NCI-H1930 (cell line): ENCODE results near the gene FRMD1.

Source experiments
- DNase-seq, 2 experiments: peaks; one replicate each; lab custom pipeline; 2025; lab: John Stamatoyannopoulos, UW

Gene FRMD1

GRCh38 chr6:168078943-168079405 is at the start of gene FRMD1:
FRMD1 (minus strand) TSS chr6:168079212; CDS start chr6:168079094, 118 bp downstream.
- DNase-seq: no peak

DNA sequence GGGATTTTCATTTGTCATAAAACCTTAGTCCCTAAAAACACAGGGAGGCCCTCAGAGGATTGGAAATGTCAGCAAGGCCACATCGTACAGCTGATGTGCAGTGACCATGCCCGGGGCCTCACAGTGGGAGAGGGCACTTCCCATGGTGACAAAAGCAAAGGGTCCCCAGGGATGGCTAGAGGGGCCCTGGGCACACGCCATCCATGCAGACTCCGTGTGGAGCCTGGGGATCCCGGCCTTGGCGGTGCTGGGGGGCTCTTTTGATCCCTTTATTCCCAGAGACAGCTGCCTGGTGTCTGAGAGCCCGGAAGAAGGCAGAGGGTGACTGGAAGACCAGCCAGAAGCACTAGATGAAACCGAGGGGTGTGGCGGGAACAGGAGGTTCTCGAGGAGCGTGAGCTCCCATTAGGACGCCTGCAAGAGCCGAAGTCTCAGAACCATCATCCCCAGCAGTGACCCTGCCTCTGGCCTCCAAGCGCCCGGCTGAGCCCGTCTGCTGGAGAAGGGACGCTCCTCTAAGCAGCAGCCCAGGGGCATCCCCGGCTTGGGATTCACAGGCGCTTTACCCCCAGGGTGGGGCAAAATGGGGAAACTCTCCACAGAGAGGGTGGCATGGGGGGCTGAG is 49.1 kb upstream of the FRMD1 start:
- DNase-seq: no peak

- no peak for DNase-seq
Measured at GRCh38 chr6:168127384-168127868, 48.4 kb upstream of the FRMD1 start.

DNA sequence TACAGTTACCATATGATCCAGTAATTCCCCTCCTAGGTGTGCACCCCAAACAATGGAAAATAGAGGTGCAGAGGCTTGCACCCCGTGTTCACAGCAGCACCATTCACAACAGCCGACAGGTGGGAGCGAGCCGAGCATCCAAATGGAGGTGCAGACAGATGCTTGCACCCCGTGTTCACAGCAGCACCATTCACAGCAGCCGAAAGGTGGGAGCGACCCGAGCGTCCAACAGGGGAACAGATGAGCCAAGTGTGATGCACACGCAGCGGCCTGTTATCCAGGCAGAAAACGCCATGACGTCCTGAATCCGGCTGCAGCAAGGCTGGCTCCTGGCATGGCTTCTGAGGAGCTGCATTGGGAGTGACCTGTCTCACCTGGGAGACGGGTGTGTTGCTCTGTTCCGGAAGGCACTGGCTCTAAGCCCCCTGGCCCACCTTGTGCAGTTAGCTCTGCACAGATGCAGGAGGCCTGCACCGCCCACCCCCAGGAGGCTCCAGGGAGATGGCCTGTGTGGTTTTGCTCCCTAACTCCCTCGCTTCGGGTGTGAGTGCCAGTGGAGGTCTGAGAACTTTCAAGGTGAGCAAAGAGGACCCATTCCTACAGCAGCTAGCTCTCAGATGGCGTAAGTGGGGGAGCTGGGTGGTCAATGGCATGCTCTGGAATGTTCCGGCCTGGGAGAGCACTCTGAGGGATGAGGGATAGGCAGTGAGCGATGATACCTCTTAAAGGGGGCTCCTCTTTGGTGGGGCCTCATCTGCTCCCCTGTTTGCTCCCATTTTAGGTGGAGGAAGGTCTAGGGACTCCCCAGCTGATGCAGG is 47.8 kb upstream of the FRMD1 start:
- DNase-seq: no peak

- DNase-seq: no peak
Measured at GRCh38 chr6:168125429-168126001, 46.5 kb upstream of the FRMD1 start.

DNA sequence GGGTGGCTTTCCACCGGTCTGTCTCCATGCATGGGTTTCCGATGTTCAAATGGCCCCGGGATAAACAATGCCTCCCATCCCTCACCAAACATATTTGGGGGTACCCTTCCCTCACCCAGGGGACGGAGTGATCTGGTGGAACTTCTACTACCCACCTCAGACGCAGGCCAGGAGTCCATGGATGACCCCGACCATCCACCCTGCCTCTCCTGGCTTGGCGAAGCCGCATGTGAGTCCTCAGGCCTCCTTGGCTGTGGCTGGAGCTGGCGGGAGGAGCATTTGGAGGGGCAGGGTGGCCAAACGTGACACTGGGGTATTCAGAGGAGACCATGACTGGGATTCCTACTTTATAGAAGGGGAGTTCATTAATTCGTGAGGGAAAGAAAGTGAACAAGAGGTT is 45.9 kb upstream of the FRMD1 start:
- no peak for DNase-seq

DNA sequence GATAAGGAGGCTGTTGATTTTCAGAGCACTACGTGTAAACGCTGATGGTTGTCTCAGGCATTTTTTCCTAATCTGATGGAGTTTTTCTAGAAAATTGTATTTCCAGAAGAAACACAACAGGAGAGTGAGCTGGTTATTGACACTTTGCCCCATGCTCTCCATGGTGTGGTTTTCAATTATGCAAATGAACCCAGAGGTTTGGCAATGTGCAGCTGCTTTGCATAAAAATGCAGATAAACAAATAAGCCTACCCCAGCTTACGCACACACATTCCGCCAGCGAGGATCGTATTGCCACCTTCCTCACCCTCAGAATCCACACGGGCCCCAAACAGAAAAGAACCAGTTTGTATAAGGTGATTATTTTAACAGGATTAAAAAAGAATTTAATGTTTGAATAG is 45.1 kb upstream of the FRMD1 start:
- DNase-seq: no peak

DNA sequence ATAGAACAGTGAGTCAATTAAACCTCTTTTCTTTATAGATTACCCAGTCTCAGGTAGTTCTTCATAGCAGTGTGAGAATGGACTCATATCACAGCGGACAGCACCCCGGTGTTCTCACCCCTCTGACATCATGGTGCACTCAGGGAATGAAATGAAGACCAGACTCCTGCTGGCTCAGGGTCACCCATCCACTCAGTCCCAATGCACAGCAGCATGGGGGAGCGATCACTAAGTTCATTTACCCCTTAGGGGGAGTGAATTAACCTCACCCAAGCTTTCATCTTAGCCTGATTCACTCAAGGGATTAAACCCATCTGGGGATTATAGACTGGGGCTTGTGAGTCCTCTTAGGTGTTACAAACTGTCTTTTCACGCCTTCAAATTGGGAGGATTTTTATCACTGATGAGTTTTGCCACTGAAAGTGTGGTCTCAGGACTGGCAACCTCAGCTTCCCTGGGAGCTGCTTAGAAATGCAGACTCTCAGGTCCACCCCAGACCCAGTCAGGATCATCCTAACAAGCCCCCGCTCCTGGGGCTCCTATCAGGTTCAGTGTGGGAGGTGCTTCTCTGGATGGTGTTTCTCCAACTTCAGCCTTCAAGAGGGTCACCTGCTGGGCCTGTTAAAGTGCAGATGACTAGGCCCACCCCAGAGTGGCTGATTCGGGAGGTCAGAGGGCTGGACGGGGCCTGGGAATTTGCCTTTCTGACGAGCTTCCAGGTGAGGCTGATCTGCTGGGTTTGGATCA is 44.3 kb upstream of the FRMD1 start:
- no peak for DNase-seq

GRCh38 chr6:168122521-168122920 is 43.5 kb upstream of the FRMD1 start:
- DNase-seq: no peak

DNA sequence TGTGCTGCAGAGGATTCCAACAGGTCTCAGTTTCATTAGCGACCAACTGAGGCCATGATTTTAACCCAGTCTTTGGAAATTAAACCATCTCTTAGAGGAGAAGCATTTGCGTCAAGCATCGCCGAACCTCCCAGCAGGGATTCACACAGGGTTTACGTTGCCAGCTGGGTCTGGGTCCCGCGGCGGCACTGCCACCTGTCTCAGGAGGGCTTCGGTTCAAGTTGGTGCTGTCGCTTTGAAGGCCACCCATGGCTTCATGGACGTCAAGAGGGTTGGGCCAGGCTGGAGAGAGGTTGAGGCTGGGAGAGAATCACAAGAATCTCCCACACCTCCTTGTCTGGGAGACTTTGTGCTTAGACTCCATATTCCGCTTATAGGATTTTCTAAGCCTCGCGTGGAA is 43.0 kb upstream of the FRMD1 start:
- DNase-seq: no peak

- DNase-seq: no peak
Measured at GRCh38 chr6:168121303-168121665, 42.3 kb upstream of the FRMD1 start.

- DNase-seq: no peak
Measured at GRCh38 chr6:168120390-168121302, 41.6 kb upstream of the FRMD1 start.

DNA sequence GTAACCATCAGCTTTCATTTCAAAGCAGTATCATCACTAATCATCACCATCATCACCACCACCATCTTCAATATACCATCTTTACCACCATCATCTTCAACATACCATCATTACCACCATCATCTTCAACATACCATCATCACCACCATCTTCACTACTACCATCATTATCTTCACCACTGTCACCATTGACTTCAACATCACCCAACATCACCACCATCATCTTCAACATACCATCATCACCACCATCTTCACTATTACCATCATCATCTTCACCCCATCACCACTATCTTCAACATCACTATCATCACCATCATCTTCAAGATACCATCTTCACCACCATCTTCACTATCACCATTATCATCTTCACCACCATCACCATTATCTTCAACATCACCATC is 40.5 kb upstream of the FRMD1 start:
- no peak for DNase-seq

GRCh38 chr6:168118935-168119334 is 39.9 kb upstream of the FRMD1 start:
- no peak for DNase-seq

DNA sequence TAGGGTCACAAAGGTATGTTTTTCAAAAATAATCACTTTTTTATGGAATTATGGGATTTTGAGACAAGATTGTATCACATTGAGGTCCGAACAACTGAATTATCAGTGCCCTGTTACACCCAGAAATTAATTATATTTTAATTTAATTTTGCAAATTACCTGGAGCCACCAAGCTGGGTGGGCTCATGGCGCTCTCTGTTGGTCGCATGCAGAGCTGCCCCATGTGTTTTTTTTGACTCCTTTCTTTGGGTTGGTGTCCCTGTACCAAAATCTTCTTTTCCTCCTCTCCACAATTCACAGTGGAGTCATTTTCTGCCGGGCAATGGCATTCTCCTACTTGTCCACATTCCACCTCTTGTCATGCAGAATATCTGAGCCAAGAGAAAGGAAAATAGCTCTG is 38.9 kb upstream of the FRMD1 start:
- DNase-seq: no peak

DNA sequence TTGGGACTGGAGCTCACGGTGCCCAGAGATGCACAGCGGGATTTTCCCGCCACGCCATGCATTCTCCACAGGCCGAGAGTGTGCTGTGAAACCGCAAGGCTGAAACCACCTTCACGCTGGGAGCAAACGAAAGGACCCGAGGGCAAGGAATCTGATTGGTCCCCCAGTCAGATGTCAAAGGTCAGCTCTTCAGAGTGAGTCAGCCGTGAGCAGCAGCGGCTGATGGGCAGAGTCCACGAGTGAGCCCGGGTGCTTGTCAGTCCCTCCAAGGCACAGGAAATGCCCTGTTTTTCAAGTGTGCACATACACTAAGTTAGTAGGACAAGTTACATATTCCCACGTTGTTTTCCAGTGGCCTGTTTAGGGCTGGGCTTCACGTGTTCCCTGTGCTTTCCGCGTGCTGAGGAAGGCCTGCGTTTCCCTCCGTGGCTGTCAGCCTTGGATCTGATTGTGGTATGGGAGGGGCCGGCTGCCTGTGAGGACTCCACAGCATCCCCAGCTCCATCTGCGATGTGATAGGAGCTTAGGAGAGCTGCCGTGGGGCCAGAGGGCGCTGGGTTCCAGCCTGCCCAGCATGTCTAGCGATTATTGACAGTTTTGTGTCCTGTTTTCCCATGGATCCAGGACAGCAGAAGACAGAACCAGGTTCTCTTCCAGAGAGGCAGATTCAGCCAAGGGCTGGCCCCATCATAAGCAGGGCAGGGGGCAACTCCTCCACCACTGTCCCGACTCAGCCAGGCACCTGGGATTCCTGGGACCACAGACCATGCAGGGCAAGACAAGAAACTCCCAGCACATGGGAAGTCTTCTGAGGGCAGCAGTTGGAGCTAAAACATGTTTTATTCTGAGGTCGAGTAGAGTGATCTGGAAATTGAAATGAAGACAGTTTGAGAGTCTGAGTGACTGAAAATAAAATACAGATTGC is 38.2 kb upstream of the FRMD1 start:
- DNase-seq: no peak

- no peak for DNase-seq
Measured at GRCh38 chr6:168116438-168116974, 37.5 kb upstream of the FRMD1 start.

- no peak for DNase-seq
Measured at GRCh38 chr6:168115748-168116437, 36.9 kb upstream of the FRMD1 start.

- DNase-seq: no peak
Measured at GRCh38 chr6:168113226-168113625, 34.2 kb upstream of the FRMD1 start.
